ENCODE measurements around the gene ANO9.
A peak's percentile ranks its signal among the peaks of the same experiment; 100 is the strongest.
"Not testable (repeated sequence)": the region's sequence is repeated elsewhere in the genome, so short reads cannot be mapped to it uniquely, and the experiment has no call there.

The ANO9 gene

GRCh38 chr11:419248-420005 lies 22.4 kb downstream of the ANO9 start:
- peaks cover 23% of the 10 kb centered on the region for H3K36me3 Mint-ChIP-seq (ENCODE audit: insufficient read depth)
- no peaks in the 10 kb centered on the region for H3K27me3 Mint-ChIP-seq
- DNase-seq (ENCODE audit: low spot score in 2 of 2) (peak in 1 of 2 donors; percentile 6), ATAC-seq (replicated peaks; ENCODE audit: extremely low read depth, poor library complexity, severe bottlenecking) (no peak)
- no peak overlapping the region for H3K4me3 Mint-ChIP-seq
- no peak overlapping the region for H3K27ac Mint-ChIP-seq (ENCODE audit: low read depth)
- H3K9me3 Mint-ChIP-seq = peaks cover 2% of the 10 kb centered on the region
- H3K4me1 Mint-ChIP-seq = peaks cover 9% of the 10 kb centered on the region

- DNase-seq (ENCODE audit: low spot score in 2 of 2) (peak in 1 of 2 donors; percentile 9), ATAC-seq (replicated peaks; ENCODE audit: extremely low read depth, poor library complexity, severe bottlenecking) (no peak)
- H3K27me3 Mint-ChIP-seq = no peaks in the 10 kb centered on the region
- peaks cover 22% of the 10 kb centered on the region for H3K36me3 Mint-ChIP-seq (ENCODE audit: insufficient read depth)
- H3K4me1 Mint-ChIP-seq = peaks cover 13% of the 10 kb centered on the region
- H3K4me3 Mint-ChIP-seq = peak overlapping the region; percentile 92
- peak overlapping the region; percentile 70 for H3K27ac Mint-ChIP-seq (ENCODE audit: low read depth)
- no peaks in the 10 kb centered on the region for H3K9me3 Mint-ChIP-seq
Measured at GRCh38 chr11:418343-419247, 23.2 kb downstream of the ANO9 start.

- Mint-ChIP-seq H3K4me1 (peaks cover 19% of the 10 kb centered on the region), H3K27ac (ENCODE audit: low read depth) (no peak overlapping the region), H3K27me3 (no peaks in the 10 kb centered on the region), H3K4me3 (peak overlapping the region; percentile 92), H3K9me3 (no peaks in the 10 kb centered on the region), H3K36me3 (ENCODE audit: insufficient read depth) (peaks cover 25% of the 10 kb centered on the region)
- peak in 1 of 2 donors; percentile 7 for DNase-seq (ENCODE audit: low spot score in 2 of 2)
- no peak for ATAC-seq (replicated peaks; ENCODE audit: extremely low read depth, poor library complexity, severe bottlenecking)
Measured at GRCh38 chr11:417652-418342, 24.0 kb downstream of the ANO9 start.

GRCh38 chr11:416757-417621 lies 24.8 kb downstream of the ANO9 start:
- Mint-ChIP-seq H3K9me3 (no peaks in the 10 kb centered on the region), H3K27me3 (no peaks in the 10 kb centered on the region), H3K36me3 (ENCODE audit: insufficient read depth) (peaks cover 25% of the 10 kb centered on the region), H3K4me1 (peaks cover 19% of the 10 kb centered on the region), H3K4me3 (peak overlapping the region; percentile 92), H3K27ac (ENCODE audit: low read depth) (peak overlapping the region; percentile 89)
- DNase-seq (ENCODE audit: low spot score in 2 of 2) = peak in 1 of 2 donors; percentile 14
- ATAC-seq (replicated peaks; ENCODE audit: extremely low read depth, poor library complexity, severe bottlenecking) = no peak

- Mint-ChIP-seq H3K4me3 (peak overlapping the region; percentile 92), H3K9me3 (no peaks in the 10 kb centered on the region), H3K4me1 (peaks cover 19% of the 10 kb centered on the region), H3K36me3 (ENCODE audit: insufficient read depth) (peaks cover 25% of the 10 kb centered on the region), H3K27ac (ENCODE audit: low read depth) (peak overlapping the region; percentile 89), H3K27me3 (no peaks in the 10 kb centered on the region)
- peak in 1 of 2 donors; percentile 11 for DNase-seq (ENCODE audit: low spot score in 2 of 2)
- ATAC-seq (replicated peaks; ENCODE audit: extremely low read depth, poor library complexity, severe bottlenecking) = no peak
Measured at GRCh38 chr11:416051-416756, 25.6 kb downstream of the ANO9 start.

- Mint-ChIP-seq H3K9me3 (no peaks in the 10 kb centered on the region), H3K27me3 (no peaks in the 10 kb centered on the region), H3K4me3 (peak overlapping the region; percentile 92), H3K36me3 (ENCODE audit: insufficient read depth) (peaks cover 25% of the 10 kb centered on the region), H3K27ac (ENCODE audit: low read depth) (peak overlapping the region; percentile 89), H3K4me1 (peaks cover 19% of the 10 kb centered on the region)
- DNase-seq (ENCODE audit: low spot score in 2 of 2) (no peak), ATAC-seq (replicated peaks; ENCODE audit: extremely low read depth, poor library complexity, severe bottlenecking) (no peak)
Measured at GRCh38 chr11:415640-416041, 26.2 kb downstream of the ANO9 start.

- Mint-ChIP-seq H3K9me3 (no peaks in the 10 kb centered on the region), H3K4me3 (peak overlapping the region; percentile 92), H3K36me3 (ENCODE audit: insufficient read depth) (peaks cover 25% of the 10 kb centered on the region), H3K27me3 (no peaks in the 10 kb centered on the region), H3K4me1 (peaks cover 19% of the 10 kb centered on the region), H3K27ac (ENCODE audit: low read depth) (peak overlapping the region; percentile 89)
- no peak for DNase-seq (ENCODE audit: low spot score in 2 of 2)
- ATAC-seq (replicated peaks; ENCODE audit: extremely low read depth, poor library complexity, severe bottlenecking) = peak; percentile 26
Measured at GRCh38 chr11:414318-414857, 27.4 kb downstream of the ANO9 start.

GRCh38 chr11:413120-414081 lies 28.4 kb downstream of the ANO9 start:
- DNase-seq (ENCODE audit: low spot score in 2 of 2) = peak in 1 of 2 donors; percentile 13
- Mint-ChIP-seq H3K27ac (ENCODE audit: low read depth) (peak overlapping the region; percentile 78), H3K4me1 (peaks cover 19% of the 10 kb centered on the region)

GRCh38 chr11:412641-413119 lies 29.1 kb downstream of the ANO9 start:
- DNase-seq (ENCODE audit: low spot score in 2 of 2) = peak in 1 of 2 donors; percentile 7
- Mint-ChIP-seq H3K27ac (ENCODE audit: low read depth) (no peak overlapping the region), H3K4me1 (peaks cover 19% of the 10 kb centered on the region), H3K27me3 (no peaks in the 10 kb centered on the region), H3K36me3 (ENCODE audit: insufficient read depth) (peaks cover 24% of the 10 kb centered on the region), H3K9me3 (no peaks in the 10 kb centered on the region), H3K4me3 (peak overlapping the region; percentile 92)
- no peak for ATAC-seq (replicated peaks; ENCODE audit: extremely low read depth, poor library complexity, severe bottlenecking)

More at GRCh38 chr11:413120-414081, 28.4 kb downstream of the ANO9 start:
- Mint-ChIP-seq H3K4me3 (peak overlapping the region; percentile 92), H3K36me3 (ENCODE audit: insufficient read depth) (peaks cover 24% of the 10 kb centered on the region), H3K27me3 (no peaks in the 10 kb centered on the region), H3K9me3 (no peaks in the 10 kb centered on the region)
- no peak for ATAC-seq (replicated peaks; ENCODE audit: extremely low read depth, poor library complexity, severe bottlenecking)

GRCh38 chr11:411520-411919 lies 30.3 kb downstream of the ANO9 start:
- Mint-ChIP-seq H3K4me1 (peaks cover 19% of the 10 kb centered on the region), H3K36me3 (ENCODE audit: insufficient read depth) (peaks cover 25% of the 10 kb centered on the region)
- not testable (repeated sequence) for H3K4me3 Mint-ChIP-seq; ATAC-seq (replicated peaks; ENCODE audit: extremely low read depth, poor library complexity, severe bottlenecking); H3K27me3 Mint-ChIP-seq; H3K9me3 Mint-ChIP-seq; H3K27ac Mint-ChIP-seq (ENCODE audit: low read depth); DNase-seq (ENCODE audit: low spot score in 2 of 2)
